Kidney (tissue), 14 donors: ENCODE results near the gene GREM2. TPM values are rescaled to one million over a fixed set of nuclear protein-coding genes. Genes with fewer than 3 reads are reported as not detected.

Source experiments
- DNase-seq, 5 donors: peaks; one replicate each; pipeline ENCODE4 v3.0.0-alpha.2; 2013 to 2020
- FAIRE-seq: peaks from 2 replicates; lab custom pipeline; 2012; peaks lifted over from hg19 to GRCh38; lab: Jason Lieb, UNC
- H3K27ac ChIP-seq, 2 donors: one replicate each; pipeline ENCODE4 v1.7.0; 2013; ENCODE audit warnings: low read depth in 2 of 2, low read length in 2 of 2, inconsistent platforms in 1 of 2
- H3K27me3 ChIP-seq: one replicate; pipeline ENCODE4 v1.7.1; 2013; ENCODE audit warnings: low read length, inconsistent platforms; ENCODE audit not compliant: control insufficient read depth, insufficient read depth
- H3K36me3 ChIP-seq, 3 donors: one replicate each; pipeline versions ENCODE4 v1.7.0 to v1.7.1; 2013; ENCODE audit warnings: low read length in 3 of 3, control low read depth in 1 of 3, inconsistent platforms in 1 of 3; ENCODE audit not compliant: insufficient read depth in 3 of 3, control insufficient read depth in 2 of 3
- H3K4me1 ChIP-seq, 3 donors: one replicate each; pipeline versions ENCODE4 v1.7.0 to v1.7.1; 2013; ENCODE audit warnings: low read length in 3 of 3, inconsistent platforms in 1 of 3, low read depth in 1 of 3; ENCODE audit not compliant: control insufficient read depth in 2 of 3, insufficient read depth in 2 of 3
- H3K4me3 ChIP-seq, 3 donors: one replicate each; pipeline versions ENCODE4 v1.7.0 to v1.8.1; 2013; ENCODE audit warnings: low read length in 3 of 3, control low read depth in 1 of 3, inconsistent platforms in 1 of 3
- H3K9ac ChIP-seq, 3 donors: one replicate each; pipeline versions ENCODE4 v1.7.0 to v1.7.1; 2013; ENCODE audit warnings: low read length in 3 of 3, control low read depth in 1 of 3, inconsistent platforms in 1 of 3
- H3K9me3 ChIP-seq, 3 donors: one replicate each; pipeline versions ENCODE4 v1.7.0 to v1.7.1; 2013; ENCODE audit warnings: low read length in 3 of 3, control low read depth in 1 of 3, inconsistent platforms in 1 of 3; ENCODE audit not compliant: control insufficient read depth in 2 of 3, insufficient read depth in 1 of 3
- intact Hi-C: fragments of 100-400 bp; cut with DNase I; formaldehyde crosslinking; loops from one replicate; pipeline ENCODE4 v1.11.1; 2022
- polyA plus RNA-seq: library from polyadenylated mRNA; stranded (reverse); fragments of 350-450 nt; fragmentation: Illumina TruSeq; extraction: RNeasy Lipid Tissue Mini Kit (QIAGEN cat#74804); gene quantifications from one replicate; pipeline ENCODE4 v1.2.3, GENCODE V29; 2014; ENCODE audit warnings: low read depth, low replicate concordance; ENCODE audit not compliant: insufficient read depth
- total RNA-seq: library from RNA; stranded (reverse); fragmentation: NEBNext Ultra II Directional; extraction: Animal tissue kit (Norgen Biotek cat#: 25700); gene quantifications from one replicate; pipeline ENCODE4 v1.2.1, GENCODE V29; 2021
- TF ChIP-seq, protein P1 (sequence below): IDR thresholded peaks from 3 replicates; pipeline ENCODE4 v1.5.1; 2012; ENCODE audit warnings: mild to moderate bottlenecking, moderate library complexity, borderline replicate concordance; ENCODE audit not compliant: insufficient read depth; ENCODE audit errors: extremely low read depth
- donor health status: control.
- donor health status: control.
- donor health status: control.
- donor health status: control.
- donor health status: control.
- donor health status: DM: yes; HTN: yes; CAD: no.
- donor health status: Normal renal cell carcinoma (clear cell type).

GREM2 gene
- total and polyA plus RNA-seq, 2 donors from 2014 or later, result 0.34 to 0.50 TPM

DNA sequence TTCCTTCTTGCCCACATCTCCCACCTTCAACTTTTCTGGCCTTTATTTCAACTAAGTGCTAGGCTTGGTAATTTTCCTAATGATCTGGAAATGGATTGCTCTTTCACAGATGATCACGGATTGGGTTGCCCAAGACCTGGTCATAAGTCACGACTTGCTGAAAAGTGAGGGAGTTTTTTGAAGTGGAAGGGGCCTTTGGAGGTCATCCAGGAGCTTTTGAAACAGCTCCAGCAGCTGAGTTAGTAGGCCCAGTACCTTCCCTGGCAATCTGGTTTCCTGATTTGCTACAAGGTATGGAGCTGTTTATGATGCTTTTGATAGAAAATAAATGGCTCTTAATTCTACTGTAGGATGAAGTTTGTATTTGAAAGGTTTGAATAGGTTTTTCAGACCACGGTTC lies 20.4 kb downstream of the GREM2 start:
- H3K9me3 ChIP-seq, result no peaks in the 10 kb centered on the region
- no peak overlapping the region for H3K9ac ChIP-seq
- FAIRE-seq, result no peak
- no peaks in the 10 kb centered on the region for H3K27me3 ChIP-seq
- DNase-seq, result no peak
- no peaks in the 10 kb centered on the region for H3K36me3 ChIP-seq
- no peak overlapping the region for H3K4me3 ChIP-seq
- intact Hi-C loops, result no loop called here
- H3K27ac ChIP-seq, result no peak overlapping the region
- H3K4me1 ChIP-seq, result no peaks in the 10 kb centered on the region
- TF ChIP-seq, protein P1, sequence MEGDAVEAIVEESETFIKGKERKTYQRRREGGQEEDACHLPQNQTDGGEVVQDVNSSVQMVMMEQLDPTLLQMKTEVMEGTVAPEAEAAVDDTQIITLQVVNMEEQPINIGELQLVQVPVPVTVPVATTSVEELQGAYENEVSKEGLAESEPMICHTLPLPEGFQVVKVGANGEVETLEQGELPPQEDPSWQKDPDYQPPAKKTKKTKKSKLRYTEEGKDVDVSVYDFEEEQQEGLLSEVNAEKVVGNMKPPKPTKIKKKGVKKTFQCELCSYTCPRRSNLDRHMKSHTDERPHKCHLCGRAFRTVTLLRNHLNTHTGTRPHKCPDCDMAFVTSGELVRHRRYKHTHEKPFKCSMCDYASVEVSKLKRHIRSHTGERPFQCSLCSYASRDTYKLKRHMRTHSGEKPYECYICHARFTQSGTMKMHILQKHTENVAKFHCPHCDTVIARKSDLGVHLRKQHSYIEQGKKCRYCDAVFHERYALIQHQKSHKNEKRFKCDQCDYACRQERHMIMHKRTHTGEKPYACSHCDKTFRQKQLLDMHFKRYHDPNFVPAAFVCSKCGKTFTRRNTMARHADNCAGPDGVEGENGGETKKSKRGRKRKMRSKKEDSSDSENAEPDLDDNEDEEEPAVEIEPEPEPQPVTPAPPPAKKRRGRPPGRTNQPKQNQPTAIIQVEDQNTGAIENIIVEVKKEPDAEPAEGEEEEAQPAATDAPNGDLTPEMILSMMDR, result no peak

DNA sequence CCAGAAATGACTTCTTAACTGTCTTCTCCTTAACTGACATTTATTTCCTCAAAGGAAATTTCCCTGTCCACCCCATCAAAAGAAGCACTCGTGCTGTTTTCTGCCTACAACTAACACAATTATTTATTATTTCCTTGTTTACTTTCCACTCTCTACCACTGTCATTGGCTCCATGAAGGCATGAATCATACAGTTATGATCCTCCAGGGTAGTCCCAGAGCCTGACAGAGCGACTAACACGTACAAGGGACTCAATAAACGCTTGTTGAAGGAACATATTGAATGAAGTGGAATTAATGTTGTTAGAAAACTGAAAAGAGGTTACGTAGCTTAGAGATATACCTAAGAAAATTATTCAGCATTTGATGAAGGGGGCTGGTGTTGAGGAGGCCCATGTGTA lies 20.9 kb downstream of the GREM2 start:
- Histone ChIP-seq H3K4me3 (no peak overlapping the region), H3K27ac (no peak overlapping the region), H3K36me3 (no peaks in the 10 kb centered on the region), H3K27me3 (no peaks in the 10 kb centered on the region), H3K4me1 (no peaks in the 10 kb centered on the region), H3K9ac (no peak overlapping the region), H3K9me3 (no peaks in the 10 kb centered on the region)
- DNase-seq, result no peak
- intact Hi-C loops, result no loop called here
- FAIRE-seq, result no peak
- TF ChIP-seq, protein P1, result no peak

DNA sequence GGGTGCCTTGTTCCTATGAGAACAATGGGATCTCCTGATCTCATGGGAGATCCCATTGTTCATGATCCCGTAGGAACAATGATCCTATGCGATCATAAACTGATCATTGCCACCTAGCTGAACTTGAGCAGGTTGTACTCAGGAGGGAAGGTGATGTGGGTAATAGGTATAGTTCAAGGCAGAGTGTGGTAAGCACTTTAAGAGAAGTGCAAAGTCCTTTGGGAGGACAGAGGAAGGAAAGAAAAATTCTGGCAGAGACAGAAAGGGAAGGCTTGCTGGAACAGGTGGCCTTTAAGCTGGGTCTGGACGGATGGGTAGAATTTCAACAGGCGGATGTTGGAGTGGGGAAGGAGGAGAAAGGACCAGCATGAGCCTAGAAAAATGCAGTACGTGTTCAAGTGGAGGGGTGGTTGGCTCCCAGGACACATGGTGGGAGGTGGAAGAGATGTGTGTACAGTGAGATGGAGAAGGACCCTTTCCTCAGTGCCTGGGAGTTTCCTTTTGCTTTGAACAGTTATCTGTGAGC lies 22.3 kb downstream of the GREM2 start:
- no peak for FAIRE-seq
- no peaks in the 10 kb centered on the region for H3K9me3 ChIP-seq
- no peak overlapping the region for H3K27ac ChIP-seq
- no peaks in the 10 kb centered on the region for H3K36me3 ChIP-seq
- no peak overlapping the region for H3K4me3 ChIP-seq
- TF ChIP-seq, protein P1, result no peak
- H3K4me1 ChIP-seq, result no peaks in the 10 kb centered on the region
- no peak overlapping the region for H3K9ac ChIP-seq
- intact Hi-C loops, result no loop called here
- no peak for DNase-seq
- no peaks in the 10 kb centered on the region for H3K27me3 ChIP-seq

DNA sequence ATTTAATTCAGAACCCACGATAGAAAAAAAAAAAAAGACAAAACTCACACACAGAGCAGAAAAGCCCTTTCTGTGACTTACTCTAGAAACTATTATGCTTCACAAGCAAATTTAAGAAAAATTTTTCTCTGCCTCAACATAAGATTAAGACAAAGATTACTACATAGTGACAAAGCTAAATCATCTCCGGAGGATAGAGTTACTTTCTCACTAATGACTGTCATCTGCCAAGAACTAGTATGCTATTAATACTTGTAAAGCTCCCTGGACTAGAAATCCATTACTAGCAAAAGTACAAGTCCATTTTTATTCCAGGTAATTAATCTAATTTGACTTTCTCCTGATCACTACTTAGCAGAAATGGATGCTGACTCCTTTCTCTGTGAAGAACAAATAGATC lies 25.9 kb downstream of the GREM2 start:
- Histone ChIP-seq H3K27ac (no peak overlapping the region), H3K27me3 (no peaks in the 10 kb centered on the region), H3K9me3 (no peaks in the 10 kb centered on the region), H3K4me3 (no peak overlapping the region), H3K4me1 (no peaks in the 10 kb centered on the region), H3K36me3 (no peaks in the 10 kb centered on the region), H3K9ac (no peak overlapping the region)
- TF ChIP-seq, protein P1, result no peak
- intact Hi-C loops, result no loop called here
- DNase-seq, result no peak
- no peak for FAIRE-seq
